ENCODE data around the gene APLP2.

The APLP2 gene

DNA sequence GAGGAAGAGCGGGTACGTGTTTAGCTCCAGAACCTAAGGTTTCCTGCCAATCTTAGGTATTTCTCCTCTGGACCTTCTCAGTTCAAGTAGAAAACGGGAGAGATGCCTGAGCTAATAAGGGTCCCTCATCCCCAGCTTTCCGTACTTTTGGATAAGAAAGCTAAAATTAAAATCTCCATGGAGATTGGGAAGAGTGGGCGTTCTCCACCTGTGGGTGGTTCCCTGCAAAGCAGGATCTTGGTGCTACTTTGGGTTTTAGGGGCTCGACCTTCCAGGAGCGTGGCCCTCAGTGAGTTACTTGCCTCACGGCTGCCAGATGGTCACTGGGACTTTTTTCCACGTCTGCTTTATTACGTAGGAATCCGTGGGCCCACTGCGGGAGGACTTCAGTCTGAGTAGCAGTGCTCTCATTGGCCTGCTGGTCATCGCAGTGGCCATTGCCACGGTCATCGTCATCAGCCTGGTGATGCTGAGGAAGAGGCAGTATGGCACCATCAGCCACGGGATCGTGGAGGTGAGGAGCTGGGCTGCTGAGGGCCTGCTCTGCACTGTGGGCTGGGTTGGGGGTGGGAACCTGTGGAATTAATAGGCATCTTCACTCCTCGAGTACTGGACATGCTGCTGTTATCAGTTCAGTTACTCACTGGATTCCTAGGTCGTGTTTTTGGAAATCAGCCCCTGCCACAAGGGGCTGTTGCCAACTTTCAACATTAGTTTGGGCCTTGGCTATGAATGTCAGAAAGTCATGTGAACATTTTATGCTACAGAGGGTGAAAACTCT is 72.1 kb downstream of the APLP2 start:
- TF ChIP-seq TEAD4 (IDR thresholded peaks at IDR 0.05) (no peak), TCF12 (IDR thresholded peaks at IDR 0.05; ENCODE audit: low read depth) (no peak), EGR1 (IDR thresholded peaks at IDR 0.05) (no peak), FOXM1 (IDR thresholded peaks at IDR 0.05; ENCODE audit: borderline replicate concordance, low read depth) (no peak), ZBTB7A (IDR thresholded peaks at IDR 0.05; ENCODE audit: low read depth) (no peak), EP300 (IDR thresholded peaks at IDR 0.05; ENCODE audit: borderline replicate concordance) (no peak), TAF1 (IDR thresholded peaks at IDR 0.05; ENCODE audit: low read depth) (no peak), CEBPB (IDR thresholded peaks at IDR 0.05) (no peak), CREB1 (IDR thresholded peaks at IDR 0.05; ENCODE audit: low read depth) (no peak), NFIC (IDR thresholded peaks at IDR 0.05) (no peak), YY1 (IDR thresholded peaks at IDR 0.05; ENCODE audit: low read depth) (no peak), RAD21 (IDR thresholded peaks at IDR 0.05; ENCODE audit: low read depth) (no peak)
- TF ChIP-seq, protein P1, sequence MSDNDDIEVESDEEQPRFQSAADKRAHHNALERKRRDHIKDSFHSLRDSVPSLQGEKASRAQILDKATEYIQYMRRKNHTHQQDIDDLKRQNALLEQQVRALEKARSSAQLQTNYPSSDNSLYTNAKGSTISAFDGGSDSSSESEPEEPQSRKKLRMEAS (IDR thresholded peaks at IDR 0.05): no peak
- TF ChIP-seq, protein P2, sequence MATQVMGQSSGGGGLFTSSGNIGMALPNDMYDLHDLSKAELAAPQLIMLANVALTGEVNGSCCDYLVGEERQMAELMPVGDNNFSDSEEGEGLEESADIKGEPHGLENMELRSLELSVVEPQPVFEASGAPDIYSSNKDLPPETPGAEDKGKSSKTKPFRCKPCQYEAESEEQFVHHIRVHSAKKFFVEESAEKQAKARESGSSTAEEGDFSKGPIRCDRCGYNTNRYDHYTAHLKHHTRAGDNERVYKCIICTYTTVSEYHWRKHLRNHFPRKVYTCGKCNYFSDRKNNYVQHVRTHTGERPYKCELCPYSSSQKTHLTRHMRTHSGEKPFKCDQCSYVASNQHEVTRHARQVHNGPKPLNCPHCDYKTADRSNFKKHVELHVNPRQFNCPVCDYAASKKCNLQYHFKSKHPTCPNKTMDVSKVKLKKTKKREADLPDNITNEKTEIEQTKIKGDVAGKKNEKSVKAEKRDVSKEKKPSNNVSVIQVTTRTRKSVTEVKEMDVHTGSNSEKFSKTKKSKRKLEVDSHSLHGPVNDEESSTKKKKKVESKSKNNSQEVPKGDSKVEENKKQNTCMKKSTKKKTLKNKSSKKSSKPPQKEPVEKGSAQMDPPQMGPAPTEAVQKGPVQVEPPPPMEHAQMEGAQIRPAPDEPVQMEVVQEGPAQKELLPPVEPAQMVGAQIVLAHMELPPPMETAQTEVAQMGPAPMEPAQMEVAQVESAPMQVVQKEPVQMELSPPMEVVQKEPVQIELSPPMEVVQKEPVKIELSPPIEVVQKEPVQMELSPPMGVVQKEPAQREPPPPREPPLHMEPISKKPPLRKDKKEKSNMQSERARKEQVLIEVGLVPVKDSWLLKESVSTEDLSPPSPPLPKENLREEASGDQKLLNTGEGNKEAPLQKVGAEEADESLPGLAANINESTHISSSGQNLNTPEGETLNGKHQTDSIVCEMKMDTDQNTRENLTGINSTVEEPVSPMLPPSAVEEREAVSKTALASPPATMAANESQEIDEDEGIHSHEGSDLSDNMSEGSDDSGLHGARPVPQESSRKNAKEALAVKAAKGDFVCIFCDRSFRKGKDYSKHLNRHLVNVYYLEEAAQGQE (IDR thresholded peaks at IDR 0.05; ENCODE audit: low read depth): no peak
- TF ChIP-seq, protein P3, sequence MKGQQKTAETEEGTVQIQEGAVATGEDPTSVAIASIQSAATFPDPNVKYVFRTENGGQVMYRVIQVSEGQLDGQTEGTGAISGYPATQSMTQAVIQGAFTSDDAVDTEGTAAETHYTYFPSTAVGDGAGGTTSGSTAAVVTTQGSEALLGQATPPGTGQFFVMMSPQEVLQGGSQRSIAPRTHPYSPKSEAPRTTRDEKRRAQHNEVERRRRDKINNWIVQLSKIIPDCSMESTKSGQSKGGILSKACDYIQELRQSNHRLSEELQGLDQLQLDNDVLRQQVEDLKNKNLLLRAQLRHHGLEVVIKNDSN (IDR thresholded peaks at IDR 0.05): no peak

DNA sequence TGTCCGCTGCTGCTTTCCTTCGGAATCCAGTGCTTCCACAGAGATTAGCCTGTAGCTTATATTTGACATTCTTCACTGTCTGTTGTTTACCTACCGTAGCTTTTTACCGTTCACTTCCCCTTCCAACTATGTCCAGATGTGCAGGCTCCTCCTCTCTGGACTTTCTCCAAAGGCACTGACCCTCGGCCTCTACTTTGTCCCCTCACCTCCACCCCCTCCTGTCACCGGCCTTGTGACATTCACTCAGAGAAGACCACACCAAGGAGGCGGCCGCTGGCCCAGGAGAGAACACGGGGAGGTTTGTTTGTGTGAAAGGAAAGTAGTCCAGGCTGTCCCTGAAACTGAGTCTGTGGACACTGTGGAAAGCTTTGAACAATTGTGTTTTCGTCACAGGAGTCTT is 74.4 kb downstream of the APLP2 start:
- TF ChIP-seq EGR1 (IDR thresholded peaks at IDR 0.05) (no peak), CREB1 (IDR thresholded peaks at IDR 0.05; ENCODE audit: low read depth) (no peak), YY1 (IDR thresholded peaks at IDR 0.05; ENCODE audit: low read depth) (no peak), FOXM1 (IDR thresholded peaks at IDR 0.05; ENCODE audit: borderline replicate concordance, low read depth) (no peak), CEBPB (IDR thresholded peaks at IDR 0.05) (no peak), NFIC (IDR thresholded peaks at IDR 0.05) (no peak), EP300 (IDR thresholded peaks at IDR 0.05; ENCODE audit: borderline replicate concordance) (no peak), ZBTB7A (IDR thresholded peaks at IDR 0.05; ENCODE audit: low read depth) (no peak), TEAD4 (IDR thresholded peaks at IDR 0.05) (no peak), RAD21 (IDR thresholded peaks at IDR 0.05; ENCODE audit: low read depth) (no peak), TAF1 (IDR thresholded peaks at IDR 0.05; ENCODE audit: low read depth) (no peak), TCF12 (IDR thresholded peaks at IDR 0.05; ENCODE audit: low read depth) (no peak)
- TF ChIP-seq, protein P1 (IDR thresholded peaks at IDR 0.05): no peak
- TF ChIP-seq, protein P3 (IDR thresholded peaks at IDR 0.05): no peak
- TF ChIP-seq, protein P2 (IDR thresholded peaks at IDR 0.05; ENCODE audit: low read depth): no peak

DNA sequence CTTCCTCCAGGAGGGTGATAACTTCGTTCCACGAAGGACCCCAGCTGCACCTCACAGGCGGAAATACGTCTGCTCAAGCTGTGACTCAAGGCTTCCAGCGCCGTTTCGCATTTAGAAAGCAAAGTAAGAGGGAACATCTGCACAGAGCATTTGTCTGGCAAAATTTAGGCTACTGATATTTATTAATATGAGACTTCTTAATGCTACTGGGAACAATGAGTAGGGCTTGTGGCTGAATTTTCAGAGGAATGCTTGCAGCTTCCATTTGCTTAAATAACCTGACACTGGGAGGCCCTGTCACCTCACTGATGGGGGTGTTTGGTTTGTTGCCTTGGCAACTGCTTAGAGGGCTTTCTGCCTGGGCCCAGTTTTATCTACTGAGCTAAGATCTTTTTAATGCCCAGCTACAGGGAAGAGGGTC is 75.2 kb downstream of the APLP2 start:
- TF ChIP-seq FOXM1 (IDR thresholded peaks at IDR 0.05; ENCODE audit: borderline replicate concordance, low read depth) (no peak), TAF1 (IDR thresholded peaks at IDR 0.05; ENCODE audit: low read depth) (no peak), CREB1 (IDR thresholded peaks at IDR 0.05; ENCODE audit: low read depth) (no peak), TCF12 (IDR thresholded peaks at IDR 0.05; ENCODE audit: low read depth) (no peak), NFIC (IDR thresholded peaks at IDR 0.05) (no peak), ZBTB7A (IDR thresholded peaks at IDR 0.05; ENCODE audit: low read depth) (no peak)
- TF ChIP-seq, protein P1 (IDR thresholded peaks at IDR 0.05): no peak
- TF ChIP-seq, protein P2 (IDR thresholded peaks at IDR 0.05; ENCODE audit: low read depth): no peak

Data from Ishikawa (cell line).